ENCODE measurements around the gene ROBO1. TPM values are rescaled to one million over a fixed set of nuclear protein-coding genes. Genes with fewer than 3 reads are reported as not detected.

ROBO1 gene
- total RNA-seq, 4 donors from 2014 or later, result 8.6 to 26.3 (median 16.6) TPM

- Histone ChIP-seq H3K4me3 (replicated peaks in 1 of 3) (no peak overlapping the region), H3K4me1 (no peaks in the 10 kb centered on the region), H3K9me3 (no peaks in the 10 kb centered on the region), H3K27ac (no peak overlapping the region), H3K27me3 (no peaks in the 10 kb centered on the region), H3K36me3 (no peaks in the 10 kb centered on the region)
- DNase-seq, result no peak
- intact Hi-C loops (cut with DNase I), result no loop called here
- WGBS, 2 donors, result 74 to 83% methylated on average over 2 of the region's 2 CpGs
- TF ChIP-seq CTCF (IDR thresholded peaks at IDR 0.05) (no peak), POLR2A (IDR thresholded peaks at IDR 0.05) (no peak)
Measured at GRCh38 chr3:79063624-79064023, 704.2 kb downstream of the ROBO1 start.

GRCh38 chr3:79057756-79058155, 710.0 kb downstream of the ROBO1 start:
- Histone ChIP-seq H3K4me1 (no peaks in the 10 kb centered on the region), H3K27ac (no peak overlapping the region), H3K27me3 (no peaks in the 10 kb centered on the region), H3K36me3 (no peaks in the 10 kb centered on the region), H3K9me3 (no peaks in the 10 kb centered on the region), H3K4me3 (replicated peaks in 1 of 3) (no peak overlapping the region)
- 83 to 85% methylated on average over 3 of the region's 3 CpGs for WGBS, 2 donors
- no peak for DNase-seq
- TF ChIP-seq CTCF (IDR thresholded peaks at IDR 0.05) (no peak), POLR2A (IDR thresholded peaks at IDR 0.05) (no peak)
- intact Hi-C loops (cut with DNase I), result no loop called here

- Histone ChIP-seq H3K4me3 (replicated peaks in 1 of 3) (no peak overlapping the region), H3K27ac (no peak overlapping the region), H3K27me3 (no peaks in the 10 kb centered on the region), H3K36me3 (no peaks in the 10 kb centered on the region), H3K4me1 (no peaks in the 10 kb centered on the region), H3K9me3 (no peaks in the 10 kb centered on the region)
- WGBS, 2 donors, result 81 to 84% methylated on average over 7 of the region's 7 CpGs
- intact Hi-C loops (cut with DNase I), result no loop called here
- no peak for DNase-seq
- TF ChIP-seq POLR2A (IDR thresholded peaks at IDR 0.05) (no peak), CTCF (IDR thresholded peaks at IDR 0.05) (no peak)
Measured at GRCh38 chr3:79056498-79056897, 711.3 kb downstream of the ROBO1 start.

- H3K9me3 ChIP-seq, result no peaks in the 10 kb centered on the region
- no peak overlapping the region for H3K27ac ChIP-seq
- no peaks in the 10 kb centered on the region for H3K4me1 ChIP-seq
- no peak for TF ChIP-seq POLR2A (IDR thresholded peaks at IDR 0.05)
- TF ChIP-seq CTCF (IDR thresholded peaks at IDR 0.05), result no peak
- H3K27me3 ChIP-seq, result no peaks in the 10 kb centered on the region
- H3K4me3 ChIP-seq (replicated peaks in 1 of 3), result no peak overlapping the region
- 93 to 94% methylated on average over 9 of the region's 9 CpGs for WGBS, 2 donors
- intact Hi-C loops (cut with DNase I), result no loop called here
- no peak for DNase-seq
- H3K36me3 ChIP-seq, result no peaks in the 10 kb centered on the region
Measured at GRCh38 chr3:79052054-79052681, 715.6 kb downstream of the ROBO1 start.

- intact Hi-C loops (cut with DNase I), result no loop called here
- H3K4me3 ChIP-seq (replicated peaks in 1 of 3), result no peak overlapping the region
- WGBS, 2 donors, result 85 to 91% methylated on average over 4 of the region's 4 CpGs
- DNase-seq, result no peak
- H3K27ac ChIP-seq, result no peak overlapping the region
- no peaks in the 10 kb centered on the region for H3K4me1 ChIP-seq
- no peaks in the 10 kb centered on the region for H3K36me3 ChIP-seq
- TF ChIP-seq POLR2A (IDR thresholded peaks at IDR 0.05) (no peak), CTCF (IDR thresholded peaks at IDR 0.05) (no peak)
- no peaks in the 10 kb centered on the region for H3K27me3 ChIP-seq
- H3K9me3 ChIP-seq, result no peaks in the 10 kb centered on the region
Measured at GRCh38 chr3:79047581-79047980, 720.2 kb downstream of the ROBO1 start.

Data from thyroid gland (tissue), 4 donors.